ENCODE measurements around the gene RASGRP2.

- TF ChIP-seq CTCF (IDR thresholded peaks at IDR 0.05) (no peak), POLR2A (IDR thresholded peaks at IDR 0.05) (no peak), POLR2AphosphoS5 (IDR thresholded peaks at IDR 0.05) (no peak), EP300 (IDR thresholded peaks at IDR 0.05) (no peak)
These were observed 10.4 kb upstream of the RASGRP2 start for GRCh38 chr11:64754124-64754918.
